Coronary artery (tissue), 2 donors: ENCODE measurements around the gene CALD1.
A peak's percentile ranks its signal among the peaks of the same experiment; 100 is the strongest.

Experiments used
- DNase-seq: peaks from one replicate; pipeline ENCODE4 v3.0.0-alpha.2; 2017; ENCODE audit warnings: low spot score
- H3K27ac ChIP-seq, 2 donors: fragments of 200-600 bp; sonication (generic); one replicate each; pipeline ENCODE4 v1.5.1; 2016 to 2019
- H3K4me3 ChIP-seq: fragments of 200-600 bp; sonication (generic); 2 replicates; pipeline ENCODE4 v1.5.1; 2016; ENCODE audit warnings: mild to moderate bottlenecking, moderate library complexity
- CTCF ChIP-seq: fragments of 200-600 bp; sonication (generic); IDR thresholded peaks from one replicate; pipeline ENCODE4 v1.5.1; 2019; ENCODE audit warnings: antibody characterized with exemption

CALD1 gene

GRCh38 chr7:134770676-134771075 lies 8.8 kb upstream of the CALD1 start:
- Histone ChIP-seq H3K4me3 (no peak overlapping the region), H3K27ac (peak overlapping the region in 1 of 2 donors; percentile 57)
- TF ChIP-seq CTCF = no peak
- no peak for DNase-seq

GRCh38 chr7:134771111-134771510 lies 8.3 kb upstream of the CALD1 start:
- no peak for DNase-seq
- no peak overlapping the region for H3K4me3 ChIP-seq
- no peak for TF ChIP-seq CTCF
- peak overlapping the region in 1 of 2 donors; percentile 57 for H3K27ac ChIP-seq

- TF ChIP-seq CTCF = no peak
- no peak for DNase-seq
- Histone ChIP-seq H3K27ac (peak overlapping the region in 1 of 2 donors; percentile 9), H3K4me3 (no peak overlapping the region)
Measured at GRCh38 chr7:134771889-134772288, 7.5 kb upstream of the CALD1 start.

GRCh38 chr7:134772401-134772800 lies 7.0 kb upstream of the CALD1 start:
- no peak for DNase-seq
- no peak for TF ChIP-seq CTCF
- no peak overlapping the region for H3K4me3 ChIP-seq
- H3K27ac ChIP-seq = peak overlapping the region in 1 of 2 donors; percentile 9

- no peak overlapping the region for H3K4me3 ChIP-seq
- no peak for TF ChIP-seq CTCF
- no peak overlapping the region for H3K27ac ChIP-seq
- DNase-seq = no peak
Measured at GRCh38 chr7:134773164-134773563, 6.3 kb upstream of the CALD1 start.

- DNase-seq = no peak
- H3K4me3 ChIP-seq = no peak overlapping the region
- TF ChIP-seq CTCF = no peak
- no peak overlapping the region for H3K27ac ChIP-seq
Measured at GRCh38 chr7:134774119-134774518, 5.3 kb upstream of the CALD1 start.

GRCh38 chr7:134777470-134777869 lies 2.0 kb upstream of the CALD1 start:
- no peak for TF ChIP-seq CTCF
- no peak for DNase-seq
- Histone ChIP-seq H3K27ac (peak overlapping the region; percentile 81 to 88), H3K4me3 (no peak overlapping the region)
